HEK293 (cell line): ENCODE data around the gene TPGS1.

Source experiments
- BCL11A ChIP-seq: fragments of 450-650 bp; formaldehyde crosslinking; IDR thresholded peaks from 2 replicates; pipeline ENCODE4 v1.5.1; 2016; ENCODE audit warnings: low read depth, missing biosample characterization, missing genetic modification characterization
- CTCF ChIP-seq: fragments of 450-650 bp; formaldehyde crosslinking; IDR thresholded peaks from 2 replicates; pipeline ENCODE4 v1.5.1; 2016; ENCODE audit warnings: missing biosample characterization, missing genetic modification characterization
- GFI1B ChIP-seq: fragments of 450-650 bp; formaldehyde crosslinking; IDR thresholded peaks from 2 replicates; pipeline ENCODE4 v1.5.1; 2016; ENCODE audit warnings: missing biosample characterization, missing genetic modification characterization
- GLI4 ChIP-seq: fragments of 450-650 bp; formaldehyde crosslinking; IDR thresholded peaks from 2 replicates; pipeline ENCODE4 v1.5.1; 2016; ENCODE audit warnings: missing biosample characterization, missing genetic modification characterization
- REST ChIP-seq: fragments of 450-650 bp; formaldehyde crosslinking; IDR thresholded peaks from 2 replicates; pipeline ENCODE4 v1.5.1; 2016; ENCODE audit warnings: missing biosample characterization, missing genetic modification characterization
- SETDB1 ChIP-seq: IDR thresholded peaks from one replicate; pipeline ENCODE4 v1.6.1; 2017; ENCODE audit warnings: mild to moderate bottlenecking, low read length, moderate library complexity, mixed read lengths; ENCODE audit not compliant: insufficient read length
- ZNF146 ChIP-seq: fragments of 450-650 bp; formaldehyde crosslinking; IDR thresholded peaks from 2 replicates; pipeline ENCODE4 v1.5.1; 2016; ENCODE audit warnings: missing biosample characterization, missing genetic modification characterization
- ZNF18 ChIP-seq: fragments of 450-650 bp; formaldehyde crosslinking; IDR thresholded peaks from 2 replicates; pipeline ENCODE4 v1.5.1; 2016; ENCODE audit warnings: missing biosample characterization, missing genetic modification characterization
- ZNF398 ChIP-seq: fragments of 450-650 bp; formaldehyde crosslinking; IDR thresholded peaks from 2 replicates; pipeline ENCODE4 v1.5.1; 2017; ENCODE audit warnings: missing biosample characterization, missing genetic modification characterization
- ZNF555 ChIP-seq: fragments of 450-650 bp; formaldehyde crosslinking; conservative IDR thresholded peaks from 2 replicates; pipeline ENCODE4 v1.5.1; 2017; ENCODE audit warnings: missing biosample characterization, mild to moderate bottlenecking, missing genetic modification characterization, inconsistent platforms
- ZNF660 ChIP-seq: fragments of 450-650 bp; IDR thresholded peaks from 2 replicates; pipeline ENCODE4 v1.5.1; 2018; ENCODE audit warnings: missing biosample characterization, mild to moderate bottlenecking, missing genetic modification characterization
- ZNF707 ChIP-seq: fragments of 450-650 bp; formaldehyde crosslinking; IDR thresholded peaks from 2 replicates; pipeline ENCODE4 v1.5.1; 2016; ENCODE audit warnings: missing biosample characterization, missing genetic modification characterization
- ZSCAN23 ChIP-seq: fragments of 450-650 bp; formaldehyde crosslinking; IDR thresholded peaks from 2 replicates; pipeline ENCODE4 v1.5.1; 2016; ENCODE audit warnings: missing biosample characterization, missing genetic modification characterization
- ZSCAN5A ChIP-seq: fragments of 450-650 bp; formaldehyde crosslinking; IDR thresholded peaks from 2 replicates; pipeline ENCODE4 v1.5.1; 2016; ENCODE audit warnings: missing biosample characterization, missing genetic modification characterization

- no peak for TF ChIP-seq SETDB1
- no peak for TF ChIP-seq GFI1B
- no peak for TF ChIP-seq REST (tag by site-specific recombination)
- TF ChIP-seq ZNF555 (tag by site-specific recombination): no peak
- peak; percentile 72; the same call in 1 of the 2 replicates for TF ChIP-seq ZSCAN5A (tag by site-specific recombination)
- peak; percentile 99 for TF ChIP-seq CTCF
- peak; percentile 90 for TF ChIP-seq ZNF660 (tag by site-specific recombination)
- no peak; the same call in 1 of the 2 replicates for TF ChIP-seq GLI4 (tag by site-specific recombination)
- TF ChIP-seq ZNF18 (tag by site-specific recombination): no peak
- no peak for TF ChIP-seq ZNF146 (tag by site-specific recombination)
- TF ChIP-seq ZSCAN23: no peak
- TF ChIP-seq ZNF398 (tag by site-specific recombination): no peak
- TF ChIP-seq ZNF707 (tag by site-specific recombination): no peak
- TF ChIP-seq BCL11A (tag by site-specific recombination): 0 out of 2 replicates have a peak, but pooled peaks have one; percentile 16
These were observed 652 bp upstream of the TPGS1 start for GRCh38 chr19:506404-507285.
